Measurements from ENCODE around the gene JMJD8. TPM values are rescaled to one million over a fixed set of nuclear protein-coding genes. Genes with fewer than 3 reads are reported as not detected.

The JMJD8 gene, protein sequence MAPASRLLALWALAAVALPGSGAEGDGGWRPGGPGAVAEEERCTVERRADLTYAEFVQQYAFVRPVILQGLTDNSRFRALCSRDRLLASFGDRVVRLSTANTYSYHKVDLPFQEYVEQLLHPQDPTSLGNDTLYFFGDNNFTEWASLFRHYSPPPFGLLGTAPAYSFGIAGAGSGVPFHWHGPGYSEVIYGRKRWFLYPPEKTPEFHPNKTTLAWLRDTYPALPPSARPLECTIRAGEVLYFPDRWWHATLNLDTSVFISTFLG
- total RNA-seq = 41.4 and 47.0 TPM in 2 replicates

DNA sequence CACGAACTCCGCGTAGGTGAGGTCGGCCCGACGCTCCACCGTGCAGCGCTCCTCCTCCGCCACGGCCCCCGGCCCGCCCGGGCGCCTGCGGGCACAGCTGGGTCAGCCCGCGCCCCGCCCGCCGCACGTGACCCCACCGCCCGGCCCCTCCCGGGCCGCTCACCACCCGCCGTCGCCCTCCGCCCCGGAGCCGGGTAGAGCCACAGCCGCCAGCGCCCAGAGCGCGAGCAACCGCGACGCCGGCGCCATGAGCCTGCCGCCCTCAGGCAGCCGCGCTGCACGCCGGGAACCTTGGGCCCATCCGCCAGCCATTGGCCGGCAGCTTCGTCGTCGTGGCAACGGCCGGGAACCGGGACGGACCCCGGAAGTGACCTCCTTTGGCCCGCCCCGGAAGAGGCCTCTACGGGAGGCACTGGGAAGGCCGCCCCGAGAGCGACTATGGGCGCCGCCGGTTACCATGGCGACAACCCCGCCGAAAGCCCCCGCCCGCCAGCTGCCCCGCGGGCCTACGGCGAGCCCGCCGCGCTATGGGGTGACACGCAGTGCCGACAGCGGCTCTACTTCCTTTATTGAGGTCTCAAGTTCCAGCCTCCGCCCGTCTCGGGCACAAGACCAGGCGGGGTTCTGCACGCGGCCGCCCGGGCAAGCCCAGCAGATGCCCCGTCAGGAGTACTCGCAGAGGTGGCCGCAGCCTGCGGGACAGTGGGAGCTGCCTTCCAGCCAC, at the start of gene JMJD8:
TSS of gene JMJD8 (minus strand) at position 264 of the 724 bp plus-strand sequence. CDS start at position 249, 15 bp downstream.
- peak; percentile 49 for ATAC-seq (ENCODE audit: low read depth)
- ChIA-PET CTCF (no interaction called here), POLR2A (interaction anchor here (0.7 to 1.2 kb wide), 5 partner anchors 9 to 40 kb away, joined by 3 to 5 read pairs (median 3); partner anchors contain the start of gene RHOT2)
- intact Hi-C loops (cut with micrococcal nuclease) = loop anchor here (1.0 to 2.0 kb wide), 4 partner anchors 35 to 157 kb away; partner anchors contain the start of genes ANTKMT, CAPN15, METTL26 and WDR90
- Mint-ChIP-seq H3K4me3 (peak within 1 kb of the TSS; percentile 87), H3K27ac (peak within 1 kb of the TSS; percentile 70), H3K36me3 (ENCODE audit: low read depth) (peaks cover 36% of the 10 kb centered on the region), H3K9me3 (no peaks in the 10 kb centered on the region), H3K4me1 (peaks cover 38% of the 10 kb centered on the region), H3K27me3 (no peaks in the 10 kb centered on the region)
- peak; percentile 98 for DNase-seq
- TF ChIP-seq, protein P1, sequence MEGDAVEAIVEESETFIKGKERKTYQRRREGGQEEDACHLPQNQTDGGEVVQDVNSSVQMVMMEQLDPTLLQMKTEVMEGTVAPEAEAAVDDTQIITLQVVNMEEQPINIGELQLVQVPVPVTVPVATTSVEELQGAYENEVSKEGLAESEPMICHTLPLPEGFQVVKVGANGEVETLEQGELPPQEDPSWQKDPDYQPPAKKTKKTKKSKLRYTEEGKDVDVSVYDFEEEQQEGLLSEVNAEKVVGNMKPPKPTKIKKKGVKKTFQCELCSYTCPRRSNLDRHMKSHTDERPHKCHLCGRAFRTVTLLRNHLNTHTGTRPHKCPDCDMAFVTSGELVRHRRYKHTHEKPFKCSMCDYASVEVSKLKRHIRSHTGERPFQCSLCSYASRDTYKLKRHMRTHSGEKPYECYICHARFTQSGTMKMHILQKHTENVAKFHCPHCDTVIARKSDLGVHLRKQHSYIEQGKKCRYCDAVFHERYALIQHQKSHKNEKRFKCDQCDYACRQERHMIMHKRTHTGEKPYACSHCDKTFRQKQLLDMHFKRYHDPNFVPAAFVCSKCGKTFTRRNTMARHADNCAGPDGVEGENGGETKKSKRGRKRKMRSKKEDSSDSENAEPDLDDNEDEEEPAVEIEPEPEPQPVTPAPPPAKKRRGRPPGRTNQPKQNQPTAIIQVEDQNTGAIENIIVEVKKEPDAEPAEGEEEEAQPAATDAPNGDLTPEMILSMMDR (IDR thresholded peaks at IDR 0.05) = no peak

DNA sequence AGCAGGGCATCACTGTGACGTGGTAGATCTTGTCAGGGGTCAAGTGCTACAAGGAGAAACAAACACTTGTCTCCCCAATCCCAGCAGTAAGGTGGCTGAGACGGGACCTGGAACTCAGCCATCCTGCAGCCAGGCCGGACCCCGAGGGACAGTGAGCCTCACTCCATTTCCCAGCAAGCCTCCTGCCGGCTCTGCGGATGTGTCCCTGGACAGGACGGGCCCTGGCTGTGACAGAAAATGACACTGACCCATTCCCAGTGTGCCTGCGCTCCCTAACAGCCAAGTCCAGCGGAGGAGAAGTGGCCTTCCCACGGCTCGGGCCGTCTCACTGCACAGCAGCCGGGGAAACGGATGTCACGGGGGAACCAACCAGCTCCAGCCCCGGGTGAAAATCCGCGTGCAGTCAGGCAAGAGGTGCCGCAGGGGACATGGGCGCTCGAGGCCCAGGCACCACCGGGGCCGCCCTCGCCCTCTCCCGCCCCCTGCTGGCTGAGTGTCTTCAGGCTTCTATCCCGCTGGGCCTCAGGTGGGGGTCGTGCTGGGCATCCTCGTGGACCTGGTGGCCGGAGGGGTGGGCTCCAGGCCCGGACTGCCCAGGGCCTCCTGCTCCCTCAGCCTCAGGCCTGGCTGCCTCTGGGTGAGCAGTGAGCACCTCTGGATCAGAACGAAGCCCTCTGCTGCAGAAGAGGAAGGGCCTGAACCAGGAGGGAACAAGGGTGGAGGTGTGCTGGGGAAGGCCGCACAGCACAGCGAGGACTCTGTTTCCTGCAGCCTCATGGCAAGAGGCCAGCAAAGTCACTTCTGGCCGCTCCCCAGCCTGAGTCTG, 49.5 kb upstream of the JMJD8 start:
- no peak overlapping the region for H3K4me3 Mint-ChIP-seq
- H3K9me3 Mint-ChIP-seq = no peaks in the 10 kb centered on the region
- no peak for DNase-seq
- ATAC-seq (ENCODE audit: low read depth) = no peak
- H3K27ac Mint-ChIP-seq = no peak overlapping the region
- CTCF ChIA-PET = interaction anchor here (1.0 kb wide), 1 partner anchor 13 kb away, joined by 3 read pairs; no protein-coding TSS in a partner anchor
- POLR2A ChIA-PET = no interaction called here
- no peaks in the 10 kb centered on the region for H3K27me3 Mint-ChIP-seq
- H3K36me3 Mint-ChIP-seq (ENCODE audit: low read depth) = peaks cover 49% of the 10 kb centered on the region
- TF ChIP-seq, protein P1 (IDR thresholded peaks at IDR 0.05) = no peak
- peaks cover 18% of the 10 kb centered on the region for H3K4me1 Mint-ChIP-seq
- intact Hi-C loops (cut with micrococcal nuclease) = no loop called here

DNA sequence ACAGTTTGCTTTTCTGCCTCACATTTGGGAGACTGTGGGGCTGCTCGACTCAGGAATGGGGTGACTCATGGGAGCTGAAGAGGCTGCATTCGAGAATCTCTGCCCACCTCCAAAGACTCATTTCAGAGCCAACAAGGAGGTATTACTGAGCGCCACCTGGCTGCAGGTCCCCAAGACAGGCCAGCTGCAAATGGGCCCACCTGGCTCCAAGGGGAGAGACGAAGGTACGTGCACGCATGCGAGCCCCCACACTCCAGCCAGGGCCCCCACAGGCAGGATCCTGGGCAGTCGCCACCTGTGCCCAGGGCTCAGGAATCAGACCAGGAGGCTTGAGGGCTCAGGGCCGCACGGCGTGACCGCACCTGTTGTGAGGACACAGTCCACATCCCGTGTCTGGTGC, 48.8 kb upstream of the JMJD8 start:
- no peak for DNase-seq
- Mint-ChIP-seq H3K4me3 (no peak overlapping the region), H3K4me1 (peaks cover 14% of the 10 kb centered on the region), H3K9me3 (no peaks in the 10 kb centered on the region), H3K36me3 (ENCODE audit: low read depth) (peaks cover 47% of the 10 kb centered on the region), H3K27ac (no peak overlapping the region), H3K27me3 (no peaks in the 10 kb centered on the region)
- intact Hi-C loops (cut with micrococcal nuclease) = no loop called here
- no peak for ATAC-seq (ENCODE audit: low read depth)
- TF ChIP-seq, protein P1 (IDR thresholded peaks at IDR 0.05) = no peak
- CTCF ChIA-PET = interaction anchor here (1.0 kb wide), 1 partner anchor 12 kb away, joined by 3 read pairs; no protein-coding TSS in a partner anchor
- POLR2A ChIA-PET = no interaction called here

DNA sequence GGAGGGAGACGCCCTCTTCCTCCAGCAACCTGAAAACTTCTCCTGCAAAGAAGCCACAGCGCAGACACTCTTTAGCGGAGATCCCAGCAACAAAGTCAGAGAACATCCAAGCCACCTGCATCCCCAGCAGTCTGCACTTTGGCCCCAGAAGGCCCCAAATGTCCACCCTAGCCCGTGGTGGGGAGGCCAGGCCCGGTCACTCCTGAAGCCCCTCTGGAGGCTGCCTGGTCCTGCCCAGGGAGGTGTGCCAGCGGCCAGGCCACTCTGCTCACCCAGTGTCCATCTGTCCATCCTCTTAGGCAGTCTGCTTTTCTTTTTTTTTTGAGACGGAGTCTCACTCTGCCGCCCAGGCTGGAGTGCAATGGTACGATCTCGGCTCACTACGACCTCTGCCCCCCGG, 48.2 kb upstream of the JMJD8 start:
- peaks cover 42% of the 10 kb centered on the region for H3K36me3 Mint-ChIP-seq (ENCODE audit: low read depth)
- no peak for DNase-seq
- ATAC-seq (ENCODE audit: low read depth) = no peak
- intact Hi-C loops (cut with micrococcal nuclease) = no loop called here
- H3K27me3 Mint-ChIP-seq = no peaks in the 10 kb centered on the region
- no peak overlapping the region for H3K4me3 Mint-ChIP-seq
- CTCF ChIA-PET = interaction anchor here (1.0 kb wide), 1 partner anchor 12 kb away, joined by 3 read pairs; no protein-coding TSS in a partner anchor
- TF ChIP-seq, protein P1 (IDR thresholded peaks at IDR 0.05) = no peak
- H3K9me3 Mint-ChIP-seq = no peaks in the 10 kb centered on the region
- peaks cover 8% of the 10 kb centered on the region for H3K4me1 Mint-ChIP-seq
- no peak overlapping the region for H3K27ac Mint-ChIP-seq
- POLR2A ChIA-PET = no interaction called here

Measured in activated B cell treated with CpG ODN at 0.5 μM for 24 hours (primary cell).